ENCODE data around the gene MDP1.

GRCh38 chr14:24213866-24214662 lies 1.8 kb downstream of the MDP1 start:
- TF ChIP-seq, protein P1, sequence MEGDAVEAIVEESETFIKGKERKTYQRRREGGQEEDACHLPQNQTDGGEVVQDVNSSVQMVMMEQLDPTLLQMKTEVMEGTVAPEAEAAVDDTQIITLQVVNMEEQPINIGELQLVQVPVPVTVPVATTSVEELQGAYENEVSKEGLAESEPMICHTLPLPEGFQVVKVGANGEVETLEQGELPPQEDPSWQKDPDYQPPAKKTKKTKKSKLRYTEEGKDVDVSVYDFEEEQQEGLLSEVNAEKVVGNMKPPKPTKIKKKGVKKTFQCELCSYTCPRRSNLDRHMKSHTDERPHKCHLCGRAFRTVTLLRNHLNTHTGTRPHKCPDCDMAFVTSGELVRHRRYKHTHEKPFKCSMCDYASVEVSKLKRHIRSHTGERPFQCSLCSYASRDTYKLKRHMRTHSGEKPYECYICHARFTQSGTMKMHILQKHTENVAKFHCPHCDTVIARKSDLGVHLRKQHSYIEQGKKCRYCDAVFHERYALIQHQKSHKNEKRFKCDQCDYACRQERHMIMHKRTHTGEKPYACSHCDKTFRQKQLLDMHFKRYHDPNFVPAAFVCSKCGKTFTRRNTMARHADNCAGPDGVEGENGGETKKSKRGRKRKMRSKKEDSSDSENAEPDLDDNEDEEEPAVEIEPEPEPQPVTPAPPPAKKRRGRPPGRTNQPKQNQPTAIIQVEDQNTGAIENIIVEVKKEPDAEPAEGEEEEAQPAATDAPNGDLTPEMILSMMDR (IDR thresholded peaks at IDR 0.05): no peak
- TF ChIP-seq ZFX (IDR thresholded peaks at IDR 0.05; ENCODE audit: borderline replicate concordance): no peak
